Panc1 (cell line): ENCODE data around the gene SASH3. TPM values are rescaled to one million over a fixed set of nuclear protein-coding genes. Genes with fewer than 3 reads are reported as not detected.

ENCODE experiments used
- ATAC-seq: fragments of 200-7000 bp; cut with Tn5 transposase; 2 replicates; pipeline ENCODE4 v1.9.1; 2020; ENCODE audit warnings: mild to moderate bottlenecking, moderate library complexity
- BruUV-seq: library from RNA; stranded (reverse); fragments of 400-500 nt; replicated peaks from 2 replicates; lab custom pipeline; 2021; lab: Mats Ljungman, UMichigan
- CTCF ChIA-PET: fragments of 300-600 bp; sonication (Branson Sonifier 250); formaldehyde crosslinking; loops from one replicate; lab custom pipeline; 2022; ENCODE audit warnings: antibody characterized with exemption; lab: Charles Lee
- POLR2A ChIA-PET: fragments of 300-600 bp; sonication (Branson Sonifier 250); formaldehyde crosslinking; loops from one replicate; lab custom pipeline; 2022; ENCODE audit warnings: antibody characterized with exemption; lab: Charles Lee
- DNase-seq: peaks from one replicate; pipeline ENCODE4 v3.0.0-alpha.2; 2010; ENCODE audit warnings: low read depth, low spot score
- H3K27ac ChIP-seq: 2 replicates; pipeline ENCODE4 v1.5.1; 2011; ENCODE audit warnings: mild to moderate bottlenecking, low read length, inconsistent platforms
- H3K27me3 ChIP-seq: fragments of 200-500 bp; sonication (Bioruptor generic); 2 replicates; pipeline ENCODE4 v1.6.0; 2014; ENCODE audit warnings: low read length, inconsistent platforms; ENCODE audit not compliant: control insufficient read depth, insufficient read depth
- H3K36me3 ChIP-seq: fragments of 200-500 bp; sonication (Bioruptor generic); 2 replicates; pipeline ENCODE4 v1.5.1; 2014; ENCODE audit warnings: inconsistent platforms, mild to moderate bottlenecking, low read length, moderate library complexity; ENCODE audit not compliant: control insufficient read depth, insufficient read depth
- H3K4me1 ChIP-seq: 2 replicates; pipeline ENCODE4 v1.5.1; 2011; ENCODE audit warnings: inconsistent platforms, mild to moderate bottlenecking, low read length, moderate library complexity; ENCODE audit not compliant: control insufficient read depth, insufficient read depth
- H3K4me3 ChIP-seq, 2 experiments: 2 replicates each; pipeline ENCODE4 v1.5.1; 2011 to 2012; ENCODE audit warnings: low read depth in 2 of 2, low read length in 2 of 2, mild to moderate bottlenecking in 2 of 2, inconsistent platforms in 1 of 2, moderate library complexity in 1 of 2
- H3K9me3 ChIP-seq: fragments of 200-500 bp; sonication (Bioruptor generic); 2 replicates; pipeline ENCODE4 v1.5.1; 2014; ENCODE audit warnings: low read depth, mild to moderate bottlenecking, inconsistent platforms, low read length, moderate library complexity; ENCODE audit not compliant: control insufficient read depth, insufficient read depth
- CTCF ChIP-seq: fragments of 450-650 bp; IDR thresholded peaks from 2 replicates; pipeline ENCODE4 v1.5.1; 2017; ENCODE audit warnings: mild to moderate bottlenecking
- POLR2AphosphoS5 ChIP-seq: IDR thresholded peaks from 2 replicates; pipeline ENCODE4 v1.6.1; 2012; ENCODE audit warnings: mild to moderate bottlenecking, low read depth, low read length, moderate library complexity
- REST ChIP-seq, 2 experiments: IDR thresholded peaks; 2 replicates each; pipeline ENCODE4 v1.6.1; 2011 to 2012; ENCODE audit warnings: low read depth in 2 of 2, control low read depth in 1 of 2, low read length in 1 of 2, mild to moderate bottlenecking in 1 of 2, moderate library complexity in 1 of 2; ENCODE audit not compliant: insufficient read depth in 1 of 2
- SIN3A ChIP-seq: IDR thresholded peaks from 2 replicates; pipeline ENCODE4 v1.6.1; 2012; ENCODE audit warnings: low read depth, mild to moderate bottlenecking, low read length, moderate library complexity, borderline replicate concordance; ENCODE audit not compliant: insufficient read depth
- TCF7L2 ChIP-seq: IDR thresholded peaks from 2 replicates; pipeline ENCODE4 v1.6.1; 2011; ENCODE audit warnings: mild to moderate bottlenecking, low read depth, low read length, inconsistent platforms
- in situ Hi-C: cut with HindIII; loops from 2 replicates; pipeline ENCODE4 v1.10.0; 2016; ENCODE audit warnings: low sequenced_read_pairs, low pct_unique_long_range_greater_than_20kb
- intact Hi-C: fragments of 100-400 bp; cut with micrococcal nuclease; formaldehyde crosslinking; loops from one replicate; pipeline ENCODE4 v1.10.0; 2022; ENCODE audit not compliant: unreplicated experiment
- total RNA-seq: library from RNA; stranded (reverse); gene quantifications from one replicate; pipeline ENCODE4 v1.2.1, GENCODE V29; 2021; ENCODE audit not compliant: unreplicated experiment

Gene SASH3
- total RNA-seq, 1 experiment from 2014 or later, result 0.33 TPM

- no peak for TF ChIP-seq SIN3A
Measured at GRCh38 chrX:129836827-129837226, 57.1 kb downstream of the SASH3 start (continued).

GRCh38 chrX:129840344-129840743 lies 60.6 kb downstream of the SASH3 start:
- ChIA-PET CTCF (no interaction called here), POLR2A (no interaction called here)
- intact Hi-C loops, result no loop called here

More at GRCh38 chrX:129840344-129840743, 60.6 kb downstream of the SASH3 start:
- Histone ChIP-seq H3K36me3 (no peaks in the 10 kb centered on the region; the same call in 1 of the 2 replicates), H3K4me1 (peaks cover 8% of the 10 kb centered on the region), H3K27me3 (0 out of 2 replicates have a peak, but pooled peaks cover under 1% of the 10 kb centered on the region), H3K27ac (no peak overlapping the region), H3K4me3 (no peak overlapping the region), H3K9me3 (no peaks in the 10 kb centered on the region)
- DNase-seq, result no peak
- in situ Hi-C loops, result no loop called here
- no peak for TF ChIP-seq POLR2AphosphoS5
- TF ChIP-seq SIN3A, result no peak
- no peak for TF ChIP-seq REST (IDR thresholded peaks at IDR 0.05; ENCODE audit: insufficient read depth in 1 of 2, low read depth in 2 of 2, low read length in 1 of 2)
- TF ChIP-seq TCF7L2, result no peak
- TF ChIP-seq CTCF, result no peak
- BruUV-seq, result no TSS peak
- no peak for ATAC-seq
